ENCODE data around the gene RSRC1.
A peak's percentile ranks its signal among the peaks of the same experiment; 100 is the strongest.
"Not testable (repeated sequence)": the region's sequence is repeated elsewhere in the genome, so short reads cannot be mapped to it uniquely, and the experiment has no call there.

Gene RSRC1

DNA sequence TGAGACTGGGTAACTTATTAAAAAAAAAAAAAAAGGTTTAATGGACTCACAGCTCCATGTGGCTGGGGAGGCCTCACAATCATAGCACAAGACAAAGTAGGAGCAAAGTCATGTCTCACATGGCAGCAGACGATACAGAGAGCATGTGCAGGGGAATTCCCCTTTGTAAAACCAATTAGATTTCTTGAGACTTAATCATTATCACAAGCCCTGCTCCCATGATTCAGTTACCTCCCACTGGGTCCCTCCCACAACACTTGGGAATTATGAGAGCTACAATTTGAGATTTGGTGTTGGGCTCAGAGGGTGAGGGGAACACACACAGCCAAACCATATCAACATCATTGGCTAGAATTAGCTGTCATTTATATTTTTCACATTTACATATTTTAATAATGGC lies 221.0 kb downstream of the RSRC1 start:
- no peak overlapping the region for H4K5ac ChIP-seq (ENCODE audit: low read length)
- H3K23ac ChIP-seq (ENCODE audit: low read length), result no peak overlapping the region
- DNase-seq, result peak; percentile 3
- H3K79me1 ChIP-seq (ENCODE audit: low read length), result no peaks in the 10 kb centered on the region
- H4K8ac ChIP-seq (ENCODE audit: low read depth, low read length), result no peak overlapping the region
- H2BK5ac ChIP-seq (ENCODE audit: low read length), result no peak overlapping the region
- H3K27ac ChIP-seq (ENCODE audit: low read depth, low read length), result no peak overlapping the region
- H2BK120ac ChIP-seq (ENCODE audit: low read depth, low read length), result no peak overlapping the region
- H2BK15ac ChIP-seq (replicated peaks; ENCODE audit: low read depth), result no peak overlapping the region
- no peaks in the 10 kb centered on the region for H3K79me2 ChIP-seq (ENCODE audit: control insufficient read depth, insufficient read depth, low read length)
- H3K4me1 ChIP-seq (ENCODE audit: control insufficient read depth, low read depth, low read length), result no peaks in the 10 kb centered on the region
- no peak overlapping the region for H3K9ac ChIP-seq (ENCODE audit: low read length)
- H3K18ac ChIP-seq (ENCODE audit: low read length), result no peak overlapping the region
- WGBS (ENCODE audit: extremely low coverage, insufficient coverage, low lambda C conversion rate), result no CpG with 5 or more reads among the region's 1 CpG
- H3K56ac ChIP-seq (ENCODE audit: low read length), result no peak overlapping the region
- H3K4me2 ChIP-seq (ENCODE audit: low read length), result no peak overlapping the region
- H3K27me3 ChIP-seq (ENCODE audit: insufficient read depth, low read length, poor library complexity), result no peaks in the 10 kb centered on the region
- H3K4me3 ChIP-seq (ENCODE audit: low read length), result no peak overlapping the region
- H3K4ac ChIP-seq (ENCODE audit: low read depth, low read length), result no peak overlapping the region
- no peaks in the 10 kb centered on the region for H3K36me3 ChIP-seq (ENCODE audit: control insufficient read depth, insufficient read depth, low read length)
- no peak overlapping the region for H2AK5ac ChIP-seq (ENCODE audit: low read length)

DNA sequence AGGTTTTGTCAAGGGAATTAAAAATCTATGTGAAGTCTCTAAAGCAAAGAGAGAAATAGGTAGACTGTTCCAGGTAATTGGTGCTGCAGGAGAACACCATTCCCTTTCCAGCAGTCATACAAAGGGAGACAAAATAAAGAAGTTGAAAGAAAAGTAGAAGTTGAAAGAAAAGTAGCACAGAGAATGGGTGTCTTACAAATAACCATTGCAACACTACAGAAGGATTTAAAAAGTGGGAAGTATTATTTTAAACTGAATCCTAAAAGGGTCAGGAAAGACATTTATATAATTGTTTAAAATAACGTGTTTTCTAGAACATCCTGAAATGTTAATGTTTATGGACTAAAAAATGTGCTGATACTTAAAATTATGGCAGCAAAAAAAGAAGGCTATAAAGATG lies 223.8 kb downstream of the RSRC1 start:
- Histone ChIP-seq H3K36me3 (ENCODE audit: control insufficient read depth, insufficient read depth, low read length) (no peaks in the 10 kb centered on the region), H2BK120ac (ENCODE audit: low read depth, low read length) (no peak overlapping the region), H3K27ac (ENCODE audit: low read depth, low read length) (no peak overlapping the region), H3K56ac (ENCODE audit: low read length) (no peak overlapping the region), H4K8ac (ENCODE audit: low read depth, low read length) (no peak overlapping the region), H3K27me3 (ENCODE audit: insufficient read depth, low read length, poor library complexity) (no peaks in the 10 kb centered on the region), H3K4ac (ENCODE audit: low read depth, low read length) (no peak overlapping the region), H3K4me2 (ENCODE audit: low read length) (no peak overlapping the region), H2BK15ac (replicated peaks; ENCODE audit: low read depth) (no peak overlapping the region), H2AK5ac (ENCODE audit: low read length) (no peak overlapping the region), H3K18ac (ENCODE audit: low read length) (no peak overlapping the region), H3K4me1 (ENCODE audit: control insufficient read depth, low read depth, low read length) (no peaks in the 10 kb centered on the region), H4K5ac (ENCODE audit: low read length) (no peak overlapping the region), H3K79me2 (ENCODE audit: control insufficient read depth, insufficient read depth, low read length) (no peaks in the 10 kb centered on the region), H3K23ac (ENCODE audit: low read length) (no peak overlapping the region), H2BK5ac (ENCODE audit: low read length) (no peak overlapping the region), H3K9ac (ENCODE audit: low read length) (no peak overlapping the region), H3K4me3 (ENCODE audit: low read length) (no peak overlapping the region), H3K79me1 (ENCODE audit: low read length) (no peaks in the 10 kb centered on the region)
- 100% methylated on average over 1 of the region's 1 CpG for WGBS (ENCODE audit: extremely low coverage, insufficient coverage, low lambda C conversion rate)
- DNase-seq, result no peak

DNA sequence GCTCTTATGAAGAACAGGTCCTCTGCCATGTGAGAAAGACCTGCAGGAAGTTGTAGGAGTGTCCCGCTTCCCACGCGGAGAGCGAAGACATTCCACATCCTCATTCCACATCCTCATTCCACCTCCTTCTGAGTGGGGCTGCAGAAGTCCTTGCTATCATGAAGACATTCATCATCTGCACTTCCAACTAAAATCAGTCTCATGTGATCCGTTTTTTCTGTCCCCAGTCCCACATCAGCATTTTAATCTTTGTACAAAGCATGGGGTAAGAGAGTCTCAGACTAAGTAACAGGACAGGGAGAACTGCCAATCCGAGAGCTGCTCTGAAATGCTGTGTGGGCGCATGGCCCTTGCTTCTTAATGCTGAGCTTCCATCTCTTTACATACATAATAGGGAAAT lies 227.2 kb downstream of the RSRC1 start:
- H3K79me1 ChIP-seq (ENCODE audit: low read length), result no peaks in the 10 kb centered on the region
- no peaks in the 10 kb centered on the region for H3K79me2 ChIP-seq (ENCODE audit: control insufficient read depth, insufficient read depth, low read length)
- peak; percentile 8 for DNase-seq
- H2BK5ac ChIP-seq (ENCODE audit: low read length), result no peak overlapping the region
- H3K23ac ChIP-seq (ENCODE audit: low read length), result no peak overlapping the region
- H4K8ac ChIP-seq (ENCODE audit: low read depth, low read length), result no peak overlapping the region
- H3K9ac ChIP-seq (ENCODE audit: low read length), result no peak overlapping the region
- no CpG with 5 or more reads among the region's 7 CpGs for WGBS (ENCODE audit: extremely low coverage, insufficient coverage, low lambda C conversion rate)
- no peak overlapping the region for H3K4ac ChIP-seq (ENCODE audit: low read depth, low read length)
- H3K27me3 ChIP-seq (ENCODE audit: insufficient read depth, low read length, poor library complexity), result no peaks in the 10 kb centered on the region
- no peaks in the 10 kb centered on the region for H3K36me3 ChIP-seq (ENCODE audit: control insufficient read depth, insufficient read depth, low read length)
- H3K4me1 ChIP-seq (ENCODE audit: control insufficient read depth, low read depth, low read length), result no peaks in the 10 kb centered on the region
- H2BK15ac ChIP-seq (replicated peaks; ENCODE audit: low read depth), result no peak overlapping the region
- no peak overlapping the region for H4K5ac ChIP-seq (ENCODE audit: low read length)
- no peak overlapping the region for H2AK5ac ChIP-seq (ENCODE audit: low read length)
- H3K4me2 ChIP-seq (ENCODE audit: low read length), result no peak overlapping the region
- no peak overlapping the region for H3K56ac ChIP-seq (ENCODE audit: low read length)
- H3K27ac ChIP-seq (ENCODE audit: low read depth, low read length), result no peak overlapping the region
- no peak overlapping the region for H3K18ac ChIP-seq (ENCODE audit: low read length)
- no peak overlapping the region for H3K4me3 ChIP-seq (ENCODE audit: low read length)
- H2BK120ac ChIP-seq (ENCODE audit: low read depth, low read length), result no peak overlapping the region

DNA sequence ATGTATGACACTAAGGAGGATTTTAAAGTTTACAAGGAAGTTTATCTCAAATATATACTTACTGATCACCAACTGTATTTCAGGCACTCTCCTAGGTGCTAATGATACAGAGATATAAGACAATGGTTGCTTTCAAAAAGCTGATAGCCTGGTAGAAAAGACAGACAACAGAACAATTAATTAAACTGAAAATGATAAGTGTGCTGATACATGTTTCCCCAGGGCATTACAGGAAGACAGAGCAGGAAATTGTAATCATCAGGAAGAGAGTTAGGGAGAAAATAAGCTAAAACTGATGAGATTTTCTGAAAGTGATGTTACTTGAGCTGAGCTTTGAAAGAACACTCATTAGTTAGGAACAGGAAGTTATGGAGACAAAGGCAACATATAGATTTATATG lies 229.7 kb downstream of the RSRC1 start:
- Histone ChIP-seq H3K4me2 (ENCODE audit: low read length) (no peak overlapping the region), H2BK120ac (ENCODE audit: low read depth, low read length) (no peak overlapping the region), H3K27ac (ENCODE audit: low read depth, low read length) (no peak overlapping the region)

DNA sequence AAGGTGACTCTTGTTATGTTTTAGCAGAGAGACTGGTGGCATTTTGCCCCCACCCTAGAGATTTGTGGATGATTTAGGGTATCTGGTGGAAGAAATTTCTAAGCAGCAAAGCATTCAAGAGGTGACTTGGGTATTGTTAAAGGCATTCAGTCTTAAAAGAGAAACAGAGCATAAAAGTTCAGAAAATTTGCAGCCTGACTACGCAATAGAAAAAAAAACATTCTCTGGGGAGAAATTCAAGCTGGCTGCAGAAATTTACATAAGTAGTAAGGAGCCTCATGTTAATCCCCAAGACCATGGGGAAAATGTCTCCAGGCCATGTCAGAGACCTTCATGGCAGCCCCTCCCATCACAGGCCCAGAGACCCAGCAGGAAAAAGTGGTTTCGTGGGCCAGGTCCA lies 231.1 kb downstream of the RSRC1 start:
- H4K5ac ChIP-seq (ENCODE audit: low read length); H2BK5ac ChIP-seq (ENCODE audit: low read length); H2AK5ac ChIP-seq (ENCODE audit: low read length); H3K27me3 ChIP-seq (ENCODE audit: insufficient read depth, low read length, poor library complexity); H3K9ac ChIP-seq (ENCODE audit: low read length); H3K56ac ChIP-seq (ENCODE audit: low read length); H3K79me2 ChIP-seq (ENCODE audit: control insufficient read depth, insufficient read depth, low read length); H2BK120ac ChIP-seq (ENCODE audit: low read depth, low read length); H3K18ac ChIP-seq (ENCODE audit: low read length); H4K8ac ChIP-seq (ENCODE audit: low read depth, low read length); H3K27ac ChIP-seq (ENCODE audit: low read depth, low read length); H2BK15ac ChIP-seq (replicated peaks; ENCODE audit: low read depth); H3K36me3 ChIP-seq (ENCODE audit: control insufficient read depth, insufficient read depth, low read length); H3K23ac ChIP-seq (ENCODE audit: low read length); H3K4me3 ChIP-seq (ENCODE audit: low read length); DNase-seq; H3K79me1 ChIP-seq (ENCODE audit: low read length); H3K4me1 ChIP-seq (ENCODE audit: control insufficient read depth, low read depth, low read length); H3K4me2 ChIP-seq (ENCODE audit: low read length); H3K4ac ChIP-seq (ENCODE audit: low read depth, low read length): not testable (repeated sequence)
- WGBS (ENCODE audit: extremely low coverage, insufficient coverage, low lambda C conversion rate), result no CpG with 5 or more reads among the region's 2 CpGs

More for the DNA sequence above, 229.7 kb downstream of the RSRC1 start:
- H4K5ac ChIP-seq (ENCODE audit: low read length), result no peak overlapping the region
- no peak overlapping the region for H3K4me3 ChIP-seq (ENCODE audit: low read length)
- no peak overlapping the region for H2BK5ac ChIP-seq (ENCODE audit: low read length)
- H2AK5ac ChIP-seq (ENCODE audit: low read length), result no peak overlapping the region
- no peak overlapping the region for H3K4ac ChIP-seq (ENCODE audit: low read depth, low read length)
- H3K79me2 ChIP-seq (ENCODE audit: control insufficient read depth, insufficient read depth, low read length), result no peaks in the 10 kb centered on the region
- DNase-seq, result peak; percentile 75
- no peak overlapping the region for H3K23ac ChIP-seq (ENCODE audit: low read length)
- H3K9ac ChIP-seq (ENCODE audit: low read length), result no peak overlapping the region
- H2BK15ac ChIP-seq (replicated peaks; ENCODE audit: low read depth), result no peak overlapping the region
- H3K79me1 ChIP-seq (ENCODE audit: low read length), result no peaks in the 10 kb centered on the region
- no peak overlapping the region for H3K18ac ChIP-seq (ENCODE audit: low read length)
- no peak overlapping the region for H3K56ac ChIP-seq (ENCODE audit: low read length)
- no peaks in the 10 kb centered on the region for H3K27me3 ChIP-seq (ENCODE audit: insufficient read depth, low read length, poor library complexity)
- no peak overlapping the region for H4K8ac ChIP-seq (ENCODE audit: low read depth, low read length)
- no peaks in the 10 kb centered on the region for H3K4me1 ChIP-seq (ENCODE audit: control insufficient read depth, low read depth, low read length)
- H3K36me3 ChIP-seq (ENCODE audit: control insufficient read depth, insufficient read depth, low read length), result no peaks in the 10 kb centered on the region

DNA sequence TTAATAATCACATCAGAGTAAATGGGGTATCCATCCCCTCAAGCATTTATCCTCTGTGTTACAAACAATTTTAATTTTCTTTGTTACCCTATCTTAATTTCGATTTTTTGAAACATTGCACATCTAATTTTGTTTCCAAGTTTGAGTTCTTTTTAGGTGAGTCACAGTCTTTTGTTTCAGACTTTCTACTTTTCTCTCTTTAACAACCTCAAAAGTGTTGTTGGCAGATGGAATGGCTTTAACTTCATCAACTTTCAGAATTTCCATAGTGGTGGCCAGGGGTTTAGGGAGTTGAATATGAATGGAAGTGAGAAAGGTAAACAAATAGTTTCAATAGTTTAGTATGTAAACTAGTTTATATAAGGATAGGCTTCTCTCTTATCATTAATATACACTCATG lies 238.1 kb downstream of the RSRC1 start:
- no peaks in the 10 kb centered on the region for H3K79me1 ChIP-seq (ENCODE audit: low read length)
- H3K36me3 ChIP-seq (ENCODE audit: control insufficient read depth, insufficient read depth, low read length), result no peaks in the 10 kb centered on the region
- H3K23ac ChIP-seq (ENCODE audit: low read length), result no peak overlapping the region
- no peak overlapping the region for H3K9ac ChIP-seq (ENCODE audit: low read length)
- no peak for DNase-seq
- H2BK120ac ChIP-seq (ENCODE audit: low read depth, low read length), result no peak overlapping the region
- H2BK15ac ChIP-seq (replicated peaks; ENCODE audit: low read depth), result no peak overlapping the region
- H4K8ac ChIP-seq (ENCODE audit: low read depth, low read length), result no peak overlapping the region
- no peaks in the 10 kb centered on the region for H3K4me1 ChIP-seq (ENCODE audit: control insufficient read depth, low read depth, low read length)
- no CpG with 5 or more reads among the region's 1 CpG for WGBS (ENCODE audit: extremely low coverage, insufficient coverage, low lambda C conversion rate)
- no peak overlapping the region for H4K5ac ChIP-seq (ENCODE audit: low read length)
- no peaks in the 10 kb centered on the region for H3K79me2 ChIP-seq (ENCODE audit: control insufficient read depth, insufficient read depth, low read length)
- H3K4me3 ChIP-seq (ENCODE audit: low read length), result no peak overlapping the region
- H3K4ac ChIP-seq (ENCODE audit: low read depth, low read length), result no peak overlapping the region
- no peak overlapping the region for H3K27ac ChIP-seq (ENCODE audit: low read depth, low read length)
- no peaks in the 10 kb centered on the region for H3K27me3 ChIP-seq (ENCODE audit: insufficient read depth, low read length, poor library complexity)
- H3K4me2 ChIP-seq (ENCODE audit: low read length), result no peak overlapping the region
- no peak overlapping the region for H3K18ac ChIP-seq (ENCODE audit: low read length)
- no peak overlapping the region for H2BK5ac ChIP-seq (ENCODE audit: low read length)
- H3K56ac ChIP-seq (ENCODE audit: low read length), result no peak overlapping the region
- H2AK5ac ChIP-seq (ENCODE audit: low read length), result no peak overlapping the region

Data from mesendoderm (in vitro differentiated cells).